Measurements from ENCODE around the gene TP53TG3B.
"Not testable (repeated sequence)": the region's sequence is repeated elsewhere in the genome, so short reads cannot be mapped to it uniquely, and the experiment has no call there.

DNA sequence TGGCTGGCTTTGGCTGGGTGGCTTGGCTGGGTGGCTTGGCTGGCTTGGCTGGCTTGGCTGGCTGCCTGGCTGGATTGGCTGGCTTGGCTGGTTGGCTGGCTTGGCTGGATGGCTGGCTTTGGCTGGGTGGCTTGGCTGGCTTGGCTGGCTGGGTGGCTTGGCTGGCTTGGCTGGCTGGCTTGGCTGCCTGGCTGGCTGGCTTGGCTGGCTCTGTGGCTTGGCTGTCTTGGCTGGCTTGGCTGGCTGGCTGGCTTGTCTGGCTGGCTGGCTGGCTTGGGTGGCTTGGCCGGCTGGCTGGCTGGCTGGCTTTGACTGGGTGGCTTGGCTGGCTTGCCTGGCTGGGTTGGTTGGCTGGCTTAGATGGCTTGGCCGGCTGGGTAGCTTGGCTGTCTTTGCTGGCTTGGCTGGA is 22.1 kb upstream of the TP53TG3B start:
- TF ChIP-seq, protein P1, sequence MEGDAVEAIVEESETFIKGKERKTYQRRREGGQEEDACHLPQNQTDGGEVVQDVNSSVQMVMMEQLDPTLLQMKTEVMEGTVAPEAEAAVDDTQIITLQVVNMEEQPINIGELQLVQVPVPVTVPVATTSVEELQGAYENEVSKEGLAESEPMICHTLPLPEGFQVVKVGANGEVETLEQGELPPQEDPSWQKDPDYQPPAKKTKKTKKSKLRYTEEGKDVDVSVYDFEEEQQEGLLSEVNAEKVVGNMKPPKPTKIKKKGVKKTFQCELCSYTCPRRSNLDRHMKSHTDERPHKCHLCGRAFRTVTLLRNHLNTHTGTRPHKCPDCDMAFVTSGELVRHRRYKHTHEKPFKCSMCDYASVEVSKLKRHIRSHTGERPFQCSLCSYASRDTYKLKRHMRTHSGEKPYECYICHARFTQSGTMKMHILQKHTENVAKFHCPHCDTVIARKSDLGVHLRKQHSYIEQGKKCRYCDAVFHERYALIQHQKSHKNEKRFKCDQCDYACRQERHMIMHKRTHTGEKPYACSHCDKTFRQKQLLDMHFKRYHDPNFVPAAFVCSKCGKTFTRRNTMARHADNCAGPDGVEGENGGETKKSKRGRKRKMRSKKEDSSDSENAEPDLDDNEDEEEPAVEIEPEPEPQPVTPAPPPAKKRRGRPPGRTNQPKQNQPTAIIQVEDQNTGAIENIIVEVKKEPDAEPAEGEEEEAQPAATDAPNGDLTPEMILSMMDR (IDR thresholded peaks at IDR 0.05) = not testable (repeated sequence)
- TF ChIP-seq, protein P2, sequence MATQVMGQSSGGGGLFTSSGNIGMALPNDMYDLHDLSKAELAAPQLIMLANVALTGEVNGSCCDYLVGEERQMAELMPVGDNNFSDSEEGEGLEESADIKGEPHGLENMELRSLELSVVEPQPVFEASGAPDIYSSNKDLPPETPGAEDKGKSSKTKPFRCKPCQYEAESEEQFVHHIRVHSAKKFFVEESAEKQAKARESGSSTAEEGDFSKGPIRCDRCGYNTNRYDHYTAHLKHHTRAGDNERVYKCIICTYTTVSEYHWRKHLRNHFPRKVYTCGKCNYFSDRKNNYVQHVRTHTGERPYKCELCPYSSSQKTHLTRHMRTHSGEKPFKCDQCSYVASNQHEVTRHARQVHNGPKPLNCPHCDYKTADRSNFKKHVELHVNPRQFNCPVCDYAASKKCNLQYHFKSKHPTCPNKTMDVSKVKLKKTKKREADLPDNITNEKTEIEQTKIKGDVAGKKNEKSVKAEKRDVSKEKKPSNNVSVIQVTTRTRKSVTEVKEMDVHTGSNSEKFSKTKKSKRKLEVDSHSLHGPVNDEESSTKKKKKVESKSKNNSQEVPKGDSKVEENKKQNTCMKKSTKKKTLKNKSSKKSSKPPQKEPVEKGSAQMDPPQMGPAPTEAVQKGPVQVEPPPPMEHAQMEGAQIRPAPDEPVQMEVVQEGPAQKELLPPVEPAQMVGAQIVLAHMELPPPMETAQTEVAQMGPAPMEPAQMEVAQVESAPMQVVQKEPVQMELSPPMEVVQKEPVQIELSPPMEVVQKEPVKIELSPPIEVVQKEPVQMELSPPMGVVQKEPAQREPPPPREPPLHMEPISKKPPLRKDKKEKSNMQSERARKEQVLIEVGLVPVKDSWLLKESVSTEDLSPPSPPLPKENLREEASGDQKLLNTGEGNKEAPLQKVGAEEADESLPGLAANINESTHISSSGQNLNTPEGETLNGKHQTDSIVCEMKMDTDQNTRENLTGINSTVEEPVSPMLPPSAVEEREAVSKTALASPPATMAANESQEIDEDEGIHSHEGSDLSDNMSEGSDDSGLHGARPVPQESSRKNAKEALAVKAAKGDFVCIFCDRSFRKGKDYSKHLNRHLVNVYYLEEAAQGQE (IDR thresholded peaks at IDR 0.05; ENCODE audit: insufficient read depth in 1 of 2, low read depth in 2 of 2, low read length in 1 of 2) = not testable (repeated sequence)
- TF ChIP-seq SIN3A (IDR thresholded peaks at IDR 0.05; ENCODE audit: borderline replicate concordance, insufficient read depth, low read depth, low read length); POLR2AphosphoS5 (IDR thresholded peaks at IDR 0.05; ENCODE audit: low read depth, low read length); TCF7L2 (IDR thresholded peaks at IDR 0.05; ENCODE audit: low read depth, low read length): not testable (repeated sequence)

Data from Panc1 (cell line).